Measurements from ENCODE around the gene CHST9.

DNA sequence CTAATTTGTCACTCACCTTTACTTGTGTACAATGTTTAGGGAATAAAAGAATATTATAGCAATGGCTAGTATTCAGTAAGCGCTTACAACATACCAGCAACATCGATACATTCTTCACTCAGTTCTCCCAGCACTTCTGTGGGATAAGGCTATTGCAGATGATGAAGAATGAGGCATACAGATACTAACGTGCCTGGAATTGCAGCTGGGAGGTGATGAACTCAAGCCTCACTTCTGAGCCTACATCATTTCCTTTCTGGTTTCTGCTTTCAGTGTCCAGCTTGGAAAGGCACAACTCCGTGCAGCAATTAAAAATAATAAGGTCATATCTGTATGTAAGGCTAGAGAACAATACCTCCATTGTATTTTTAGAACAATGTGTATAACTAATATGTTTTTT is 224.2 kb downstream of the CHST9 start:
- TF ChIP-seq, protein P1, sequence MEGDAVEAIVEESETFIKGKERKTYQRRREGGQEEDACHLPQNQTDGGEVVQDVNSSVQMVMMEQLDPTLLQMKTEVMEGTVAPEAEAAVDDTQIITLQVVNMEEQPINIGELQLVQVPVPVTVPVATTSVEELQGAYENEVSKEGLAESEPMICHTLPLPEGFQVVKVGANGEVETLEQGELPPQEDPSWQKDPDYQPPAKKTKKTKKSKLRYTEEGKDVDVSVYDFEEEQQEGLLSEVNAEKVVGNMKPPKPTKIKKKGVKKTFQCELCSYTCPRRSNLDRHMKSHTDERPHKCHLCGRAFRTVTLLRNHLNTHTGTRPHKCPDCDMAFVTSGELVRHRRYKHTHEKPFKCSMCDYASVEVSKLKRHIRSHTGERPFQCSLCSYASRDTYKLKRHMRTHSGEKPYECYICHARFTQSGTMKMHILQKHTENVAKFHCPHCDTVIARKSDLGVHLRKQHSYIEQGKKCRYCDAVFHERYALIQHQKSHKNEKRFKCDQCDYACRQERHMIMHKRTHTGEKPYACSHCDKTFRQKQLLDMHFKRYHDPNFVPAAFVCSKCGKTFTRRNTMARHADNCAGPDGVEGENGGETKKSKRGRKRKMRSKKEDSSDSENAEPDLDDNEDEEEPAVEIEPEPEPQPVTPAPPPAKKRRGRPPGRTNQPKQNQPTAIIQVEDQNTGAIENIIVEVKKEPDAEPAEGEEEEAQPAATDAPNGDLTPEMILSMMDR (IDR thresholded peaks at IDR 0.05; ENCODE audit: extremely low read depth in 1 of 2, insufficient read depth in 1 of 2, low read depth in 1 of 2, low read length in 2 of 2): no peak
- no peak for TF ChIP-seq EZH2 (IDR thresholded peaks at IDR 0.05; ENCODE audit: borderline replicate concordance, low read depth, low read length, severe bottlenecking)
- no peak for TF ChIP-seq POLR2AphosphoS5 (IDR thresholded peaks at IDR 0.05; ENCODE audit: insufficient read depth, low read depth, low read length)
- TF ChIP-seq, protein P2, sequence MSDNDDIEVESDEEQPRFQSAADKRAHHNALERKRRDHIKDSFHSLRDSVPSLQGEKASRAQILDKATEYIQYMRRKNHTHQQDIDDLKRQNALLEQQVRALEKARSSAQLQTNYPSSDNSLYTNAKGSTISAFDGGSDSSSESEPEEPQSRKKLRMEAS (IDR thresholded peaks at IDR 0.05; ENCODE audit: insufficient read depth, insufficient read length): no peak
- no peak for TF ChIP-seq MYC (IDR thresholded peaks at IDR 0.05; ENCODE audit: low read depth, low read length)

Measured in endothelial cell of umbilical vein (primary cell).